Measurements from ENCODE around the gene FBXW11. TPM values are rescaled to one million over a fixed set of nuclear protein-coding genes. Genes with fewer than 3 reads are reported as not detected.

Gene FBXW11
- total and polyA plus RNA-seq, 12 donors: 5.3 to 108 (median 76.6) TPM

GRCh38 chr5:172045315-172045632 lies 38.8 kb upstream of the FBXW11 start:
- ATAC-seq (no peak), DNase-seq (no peak)
- Histone ChIP-seq H3K27me3 (no peaks in the 10 kb centered on the region), H3K36me3 (peaks cover 0 to 68% (median 4%) of the 10 kb centered on the region in 9 donors), H3K27ac (peak overlapping the region in 1 of 10 donors; percentile 15), H3K4me3 (no peak overlapping the region), H3K9me3 (no peaks in the 10 kb centered on the region), H3K4me1 (peaks cover 0 to 23% (median 11%) of the 10 kb centered on the region in 9 donors)
- WGBS, 2 donors: 68 to 87% methylated on average over 7 of the region's 7 CpGs
- intact Hi-C loops (cut with DNase I): loop anchor here in 2 of 10 donors (10.0 kb wide), 1 partner anchor 630 kb away; the partner anchor contains the start of gene FGF18 (in 2 of the 2)
- no peak for TF ChIP-seq CTCF (IDR thresholded peaks at IDR 0.05)

DNA sequence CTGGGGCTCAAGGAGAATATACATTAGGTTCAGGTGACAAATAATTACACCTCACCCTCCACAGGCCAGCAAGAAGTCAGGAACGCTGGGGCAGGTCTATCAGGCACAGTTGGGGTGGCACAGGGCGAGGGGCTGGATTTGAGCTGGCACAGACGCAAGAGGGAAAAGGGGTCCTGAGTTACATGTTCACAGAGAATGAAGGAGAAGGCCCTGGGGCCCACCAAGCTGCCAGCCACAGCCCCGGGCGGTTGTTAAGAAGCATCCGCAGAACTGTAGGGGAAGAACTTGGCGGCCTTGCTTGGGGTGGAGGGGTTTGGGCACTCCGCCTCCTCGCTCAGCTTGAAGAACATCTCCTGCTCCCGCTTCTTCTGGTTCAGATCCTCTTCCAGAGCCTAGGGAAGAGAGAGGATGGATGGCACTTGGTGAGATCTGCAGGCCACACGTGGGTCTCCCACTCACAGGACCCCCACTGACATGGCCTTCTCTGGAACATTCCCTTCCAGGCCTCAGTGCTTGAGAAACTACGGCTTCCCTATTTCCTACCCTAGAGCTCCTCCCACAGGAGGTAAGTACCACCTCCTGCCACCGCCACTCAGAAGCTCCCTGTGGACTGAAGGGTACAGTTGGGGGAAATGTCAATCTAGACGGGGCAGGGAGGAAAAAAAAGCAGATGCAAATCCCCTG lies 38.3 kb upstream of the FBXW11 start:
- H3K27me3 ChIP-seq: no peaks in the 10 kb centered on the region
- TF ChIP-seq CTCF (IDR thresholded peaks at IDR 0.05): no peak
- ATAC-seq: no peak
- peaks cover 0 to 63% (median 3%) of the 10 kb centered on the region in 9 donors for H3K36me3 ChIP-seq
- intact Hi-C loops (cut with DNase I): loop anchor here in 8 of 10 donors (5.0 to 10.0 kb wide), 3 partner anchors 37 to 630 kb away; partner anchors contain the start of genes FGF18 (in 2 of the 8) and FBXW11 (in 1 of the 8)
- peaks cover 0 to 28% (median 14%) of the 10 kb centered on the region in 9 donors for H3K4me1 ChIP-seq
- DNase-seq: no peak
- H3K27ac ChIP-seq: peak overlapping the region in 1 of 10 donors; percentile 15
- H3K4me3 ChIP-seq: no peak overlapping the region
- H3K9me3 ChIP-seq: no peaks in the 10 kb centered on the region
- 85 to 86% methylated on average over 14 of the region's 14 CpGs for WGBS, 2 donors

GRCh38 chr5:172043865-172044264 lies 37.4 kb upstream of the FBXW11 start:
- Histone ChIP-seq H3K36me3 (peaks cover 0 to 54% (median 0%) of the 10 kb centered on the region in 9 donors), H3K9me3 (no peaks in the 10 kb centered on the region), H3K4me3 (no peak overlapping the region), H3K27ac (no peak overlapping the region), H3K4me1 (peaks cover 0 to 21% (median 10%) of the 10 kb centered on the region in 9 donors), H3K27me3 (no peaks in the 10 kb centered on the region)
- no peak for TF ChIP-seq CTCF (IDR thresholded peaks at IDR 0.05)
- WGBS, 2 donors: 83 to 87% methylated on average over 13 of the region's 13 CpGs
- intact Hi-C loops (cut with DNase I): loop anchor here in 8 of 10 donors (5.0 to 10.0 kb wide), 3 partner anchors 37 to 629 kb away; partner anchors contain the start of genes FGF18 (in 2 of the 8) and FBXW11 (in 1 of the 8)
- DNase-seq: no peak
- peak in 1 of 8 donors; percentile 32 for ATAC-seq

DNA sequence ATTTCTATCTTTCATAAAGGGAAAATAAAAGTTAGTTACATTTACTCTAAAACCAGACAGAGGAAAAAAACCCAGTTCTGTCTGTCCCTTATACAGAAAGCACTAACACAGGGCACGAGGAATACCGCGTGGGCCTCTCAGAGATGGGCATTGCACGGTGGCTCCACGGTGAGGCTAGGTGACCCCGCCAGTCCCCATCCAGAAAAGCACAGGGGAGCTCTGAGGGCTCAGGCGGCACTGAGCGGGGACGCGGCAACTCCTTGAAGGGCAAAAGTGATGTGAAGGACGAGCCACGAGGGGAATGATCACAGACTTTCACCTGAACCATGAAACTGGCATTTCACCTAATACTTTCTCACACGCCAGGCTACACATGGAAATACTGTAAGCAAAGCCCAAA lies 35.7 kb upstream of the FBXW11 start:
- H3K36me3 ChIP-seq: peaks cover 0 to 40% (median 0%) of the 10 kb centered on the region in 9 donors
- intact Hi-C loops (cut with DNase I): loop anchor here in 8 of 10 donors (5.0 to 10.0 kb wide), 3 partner anchors 35 to 627 kb away; partner anchors contain the start of genes FGF18 (in 2 of the 8) and FBXW11 (in 1 of the 8)
- no peak overlapping the region for H3K27ac ChIP-seq
- ATAC-seq: no peak
- H3K9me3 ChIP-seq: no peaks in the 10 kb centered on the region
- no peak overlapping the region for H3K4me3 ChIP-seq
- H3K4me1 ChIP-seq: peaks cover 0 to 11% (median 4%) of the 10 kb centered on the region in 9 donors
- WGBS, 2 donors: 92 to 95% methylated on average over 13 of the region's 13 CpGs
- DNase-seq: no peak
- no peak for TF ChIP-seq CTCF (IDR thresholded peaks at IDR 0.05)
- H3K27me3 ChIP-seq: no peaks in the 10 kb centered on the region

Data from heart right ventricle (tissue), 16 donors.